ENCODE data around the gene NRIP1. TPM values are rescaled to one million over a fixed set of nuclear protein-coding genes. Genes with fewer than 3 reads are reported as not detected.

NRIP1 gene
- polyA plus RNA-seq, 1 donor, result 56.8 TPM

- no peak for DNase-seq
These were observed 153.4 kb downstream of the NRIP1 start for GRCh38 chr21:14911351-14911750.
